ENCODE data around the gene WEE1. TPM values are rescaled to one million over a fixed set of nuclear protein-coding genes. Genes with fewer than 3 reads are reported as not detected.

WEE1 gene
- total RNA-seq, 2 donors from 2014 or later, result 80.1 to 93.5 TPM

- H3K36me3 Mint-ChIP-seq (ENCODE audit: low read depth), result peaks cover 26% of the 10 kb centered on the region
- H3K9me3 ChIP-seq (ENCODE audit: control insufficient read depth, low read length), result no peaks in the 10 kb centered on the region
- H3K27me3 Mint-ChIP-seq (ENCODE audit: insufficient read depth), result no peaks in the 10 kb centered on the region
Measured at GRCh38 chr11:9529334-9529650, 44.2 kb upstream of the WEE1 start.

GRCh38 chr11:9530020-9530621, 43.3 kb upstream of the WEE1 start:
- peak overlapping the region; percentile 8 for H3K27ac Mint-ChIP-seq
- no peak for DNase-seq
- no peaks in the 10 kb centered on the region for H3K9me3 Mint-ChIP-seq
- H3K4me3 Mint-ChIP-seq, result no peak overlapping the region
- H3K36me3 ChIP-seq (ENCODE audit: control insufficient read depth, insufficient read depth, low read length), result peaks cover 22% of the 10 kb centered on the region
- H3K4me1 Mint-ChIP-seq, result peaks cover 27% of the 10 kb centered on the region
- H3K27ac ChIP-seq (ENCODE audit: low read depth, low read length), result no peak overlapping the region
- no peaks in the 10 kb centered on the region for H3K27me3 Mint-ChIP-seq (ENCODE audit: insufficient read depth)
- TF ChIP-seq CTCF (conservative IDR thresholded peaks at IDR 0.05), result no peak
- H3K9ac ChIP-seq (ENCODE audit: extremely low read depth, low read length, poor library complexity, severe bottlenecking), result no peak overlapping the region
- 87 to 91% methylated on average over 5 to 9 of the region's 9 CpGs for WGBS, 2 experiments (ENCODE audit: insufficient coverage in 1 of 2, insufficient read length in 1 of 2)
- H3K4me3 ChIP-seq (ENCODE audit: low read length), result no peak overlapping the region
- no peaks in the 10 kb centered on the region for H3K27me3 ChIP-seq (ENCODE audit: control insufficient read depth, insufficient read depth, low read length, poor library complexity, severe bottlenecking)
- no peaks in the 10 kb centered on the region for H3K9me3 ChIP-seq (ENCODE audit: control insufficient read depth, low read length)
- no peaks in the 10 kb centered on the region for H3K4me1 ChIP-seq (ENCODE audit: control insufficient read depth, insufficient read depth, low read length)
- peaks cover 25% of the 10 kb centered on the region for H3K36me3 Mint-ChIP-seq (ENCODE audit: low read depth)

More at GRCh38 chr11:9529334-9529650, 44.2 kb upstream of the WEE1 start:
- no peak for TF ChIP-seq CTCF (conservative IDR thresholded peaks at IDR 0.05)
- Histone ChIP-seq H3K27me3 (ENCODE audit: control insufficient read depth, insufficient read depth, low read length, poor library complexity, severe bottlenecking) (no peaks in the 10 kb centered on the region), H3K36me3 (ENCODE audit: control insufficient read depth, insufficient read depth, low read length) (peaks cover 26% of the 10 kb centered on the region), H3K27ac (ENCODE audit: low read depth, low read length) (no peak overlapping the region), H3K9ac (ENCODE audit: extremely low read depth, low read length, poor library complexity, severe bottlenecking) (no peak overlapping the region), H3K4me1 (ENCODE audit: control insufficient read depth, insufficient read depth, low read length) (no peaks in the 10 kb centered on the region), H3K4me3 (ENCODE audit: low read length) (no peak overlapping the region)
- DNase-seq, result peak; percentile 60
- 92% methylated on average over 3 of the region's 3 CpGs; no CpG with 5 or more reads in 1 of the 2 experiments for WGBS, 2 experiments (ENCODE audit: insufficient coverage in 1 of 2, insufficient read length in 1 of 2)
- peaks cover 21% of the 10 kb centered on the region for H3K4me1 Mint-ChIP-seq
- no peak overlapping the region for H3K4me3 Mint-ChIP-seq
- peak overlapping the region; percentile 8 for H3K27ac Mint-ChIP-seq
- no peaks in the 10 kb centered on the region for H3K9me3 Mint-ChIP-seq

- WGBS, 2 experiments (ENCODE audit: insufficient coverage in 1 of 2, insufficient read length in 1 of 2), result 95 to 100% methylated on average over 1 to 8 of the region's 8 CpGs
- peaks cover 27% of the 10 kb centered on the region for H3K4me1 Mint-ChIP-seq
- peak overlapping the region; percentile 37 for H3K27ac Mint-ChIP-seq
Measured at GRCh38 chr11:9530901-9531625, 42.4 kb upstream of the WEE1 start.

More at GRCh38 chr11:9530901-9531625, 42.4 kb upstream of the WEE1 start:
- Mint-ChIP-seq H3K27me3 (ENCODE audit: insufficient read depth) (no peaks in the 10 kb centered on the region), H3K9me3 (no peaks in the 10 kb centered on the region), H3K36me3 (ENCODE audit: low read depth) (peaks cover 17% of the 10 kb centered on the region), H3K4me3 (no peak overlapping the region)
- H3K9ac ChIP-seq (ENCODE audit: extremely low read depth, low read length, poor library complexity, severe bottlenecking), result no peak overlapping the region
- no peak overlapping the region for H3K27ac ChIP-seq (ENCODE audit: low read depth, low read length)
- no peaks in the 10 kb centered on the region for H3K27me3 ChIP-seq (ENCODE audit: control insufficient read depth, insufficient read depth, low read length, poor library complexity, severe bottlenecking)
- H3K4me3 ChIP-seq (ENCODE audit: low read length), result no peak overlapping the region
- peaks cover 13% of the 10 kb centered on the region for H3K36me3 ChIP-seq (ENCODE audit: control insufficient read depth, insufficient read depth, low read length)
- H3K4me1 ChIP-seq (ENCODE audit: control insufficient read depth, insufficient read depth, low read length), result no peaks in the 10 kb centered on the region
- no peaks in the 10 kb centered on the region for H3K9me3 ChIP-seq (ENCODE audit: control insufficient read depth, low read length)
- peak; percentile 62 for DNase-seq
- peak; percentile 43 for TF ChIP-seq CTCF (conservative IDR thresholded peaks at IDR 0.05)
